Lower lobe of right lung (tissue), 2 donors: ENCODE data around the gene AMPD2. TPM values are rescaled to one million over a fixed set of nuclear protein-coding genes. Genes with fewer than 3 reads are reported as not detected.

Experiments used
- ATAC-seq, 2 donors: fragments of 200-7000 bp; cut with Tn5 transposase; one replicate each; pipeline ENCODE4 v1.9.1; 2020 to 2022; ENCODE audit warnings: mild to moderate bottlenecking in 2 of 2, moderate library complexity in 2 of 2
- DNase-seq: peaks from one replicate; pipeline ENCODE4 v3.0.0-alpha.2; 2020
- H3K27ac ChIP-seq: fragments of 200-600 bp; one replicate; pipeline ENCODE4 v1.8.0; 2022
- H3K27me3 ChIP-seq: fragments of 200-600 bp; one replicate; pipeline ENCODE4 v1.8.0; 2022; ENCODE audit warnings: low read depth
- H3K36me3 ChIP-seq: fragments of 200-600 bp; one replicate; pipeline ENCODE4 v1.8.0; 2022; ENCODE audit warnings: mild to moderate bottlenecking
- H3K4me1 ChIP-seq: fragments of 200-600 bp; one replicate; pipeline ENCODE4 v1.8.0; 2022
- H3K4me3 ChIP-seq: fragments of 200-600 bp; one replicate; pipeline ENCODE4 v1.8.0; 2022; ENCODE audit warnings: mild to moderate bottlenecking
- H3K9me3 ChIP-seq: fragments of 200-600 bp; one replicate; pipeline ENCODE4 v1.8.0; 2022
- intact Hi-C: fragments of 100-400 bp; cut with DNase I; formaldehyde crosslinking; loops from one replicate; pipeline ENCODE4 v1.11.0; 2022
- total RNA-seq: library from RNA; stranded (reverse); fragmentation: NEBNext Ultra II Directional; extraction: Animal tissue kit (Norgen Biotek cat#: 25700); gene quantifications from one replicate; pipeline ENCODE4 v1.2.1, GENCODE V29; 2021
- TF ChIP-seq, protein P1 (sequence below): fragments of 200-600 bp; IDR thresholded peaks from one replicate; pipeline ENCODE4 v1.8.0; 2022; ENCODE audit warnings: antibody characterized with exemption, mild to moderate bottlenecking
- donor health status: DM: no; HTN: yes; CAD: no; lungs with severe emphysema.

AMPD2 gene
- total RNA-seq, 1 donor from 2014 or later, result 55.9 TPM

DNA sequence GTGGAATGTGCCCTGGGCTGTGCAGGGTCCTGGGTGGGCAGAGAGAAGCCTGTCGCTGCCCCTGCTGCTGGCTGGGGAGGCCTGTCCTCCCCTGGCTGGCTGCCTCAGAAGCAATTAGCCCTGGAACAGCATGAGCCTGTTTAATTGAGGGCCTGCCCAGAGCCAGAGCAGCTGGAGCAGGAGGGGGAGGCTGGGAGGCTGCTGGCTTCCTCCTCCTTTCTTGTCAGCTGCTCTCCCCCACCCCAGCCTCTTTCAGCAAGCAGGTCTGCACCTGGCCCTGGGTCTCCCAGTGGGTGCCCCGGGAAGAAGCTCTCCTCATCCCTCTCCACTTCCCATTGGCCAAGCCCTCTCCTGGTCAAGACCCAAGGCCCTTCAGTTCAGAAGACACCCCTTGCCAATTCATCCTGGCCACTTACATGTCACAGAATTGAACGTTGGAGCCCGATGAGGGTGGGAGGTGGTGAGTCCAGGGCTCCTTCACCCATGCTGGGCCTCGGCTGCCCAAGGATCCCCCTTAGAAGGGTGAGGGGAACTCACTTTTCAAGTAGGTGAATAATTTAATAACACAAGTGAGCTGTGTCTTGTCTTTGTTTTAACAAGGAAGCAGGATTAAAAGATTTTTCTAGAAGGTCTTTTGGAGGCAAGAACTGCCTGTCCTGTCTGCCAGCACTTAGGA is 13.2 kb downstream of the AMPD2 start:
- Histone ChIP-seq H3K9me3 (no peaks in the 10 kb centered on the region), H3K27me3 (no peaks in the 10 kb centered on the region), H3K4me3 (no peak overlapping the region), H3K36me3 (peaks cover 33% of the 10 kb centered on the region), H3K27ac (peak overlapping the region; percentile 24), H3K4me1 (peaks cover 5% of the 10 kb centered on the region)
- TF ChIP-seq, protein P1, sequence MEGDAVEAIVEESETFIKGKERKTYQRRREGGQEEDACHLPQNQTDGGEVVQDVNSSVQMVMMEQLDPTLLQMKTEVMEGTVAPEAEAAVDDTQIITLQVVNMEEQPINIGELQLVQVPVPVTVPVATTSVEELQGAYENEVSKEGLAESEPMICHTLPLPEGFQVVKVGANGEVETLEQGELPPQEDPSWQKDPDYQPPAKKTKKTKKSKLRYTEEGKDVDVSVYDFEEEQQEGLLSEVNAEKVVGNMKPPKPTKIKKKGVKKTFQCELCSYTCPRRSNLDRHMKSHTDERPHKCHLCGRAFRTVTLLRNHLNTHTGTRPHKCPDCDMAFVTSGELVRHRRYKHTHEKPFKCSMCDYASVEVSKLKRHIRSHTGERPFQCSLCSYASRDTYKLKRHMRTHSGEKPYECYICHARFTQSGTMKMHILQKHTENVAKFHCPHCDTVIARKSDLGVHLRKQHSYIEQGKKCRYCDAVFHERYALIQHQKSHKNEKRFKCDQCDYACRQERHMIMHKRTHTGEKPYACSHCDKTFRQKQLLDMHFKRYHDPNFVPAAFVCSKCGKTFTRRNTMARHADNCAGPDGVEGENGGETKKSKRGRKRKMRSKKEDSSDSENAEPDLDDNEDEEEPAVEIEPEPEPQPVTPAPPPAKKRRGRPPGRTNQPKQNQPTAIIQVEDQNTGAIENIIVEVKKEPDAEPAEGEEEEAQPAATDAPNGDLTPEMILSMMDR, result no peak
- no peak for ATAC-seq
- DNase-seq, result no peak
- intact Hi-C loops, result loop anchor here (10.0 kb wide), 1 partner anchor 88 kb away; the partner anchor contains the start of gene GNAI3

DNA sequence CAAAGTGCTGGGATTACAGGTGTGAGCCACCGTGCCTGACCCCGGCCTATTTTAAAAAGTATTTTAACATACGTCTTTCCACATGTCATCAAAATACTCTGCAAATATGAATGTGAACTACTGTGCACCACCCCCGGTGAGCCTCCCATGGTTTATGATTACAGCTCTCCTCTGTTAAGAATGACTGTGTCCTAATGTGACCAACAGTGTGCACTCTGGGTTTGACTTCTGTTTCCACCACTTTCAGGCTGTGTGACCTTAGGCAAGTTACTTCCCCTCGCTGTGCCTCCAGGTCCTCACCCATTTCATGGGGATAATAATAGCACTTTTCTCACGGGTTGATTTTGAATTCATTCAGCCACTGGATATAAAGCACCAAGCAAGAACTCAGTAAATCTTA is 14.7 kb downstream of the AMPD2 start:
- peaks cover 18% of the 10 kb centered on the region for H3K36me3 ChIP-seq
- H3K4me3 ChIP-seq, result no peak overlapping the region
- no peaks in the 10 kb centered on the region for H3K27me3 ChIP-seq
- H3K27ac ChIP-seq, result no peak overlapping the region
- DNase-seq (no peak), ATAC-seq (no peak)
- intact Hi-C loops, result loop anchor here (10.0 kb wide), 1 partner anchor 89 kb away; the partner anchor contains the start of gene GNAI3
- H3K9me3 ChIP-seq, result no peaks in the 10 kb centered on the region
- H3K4me1 ChIP-seq, result peaks cover 5% of the 10 kb centered on the region
- TF ChIP-seq, protein P1, result no peak

DNA sequence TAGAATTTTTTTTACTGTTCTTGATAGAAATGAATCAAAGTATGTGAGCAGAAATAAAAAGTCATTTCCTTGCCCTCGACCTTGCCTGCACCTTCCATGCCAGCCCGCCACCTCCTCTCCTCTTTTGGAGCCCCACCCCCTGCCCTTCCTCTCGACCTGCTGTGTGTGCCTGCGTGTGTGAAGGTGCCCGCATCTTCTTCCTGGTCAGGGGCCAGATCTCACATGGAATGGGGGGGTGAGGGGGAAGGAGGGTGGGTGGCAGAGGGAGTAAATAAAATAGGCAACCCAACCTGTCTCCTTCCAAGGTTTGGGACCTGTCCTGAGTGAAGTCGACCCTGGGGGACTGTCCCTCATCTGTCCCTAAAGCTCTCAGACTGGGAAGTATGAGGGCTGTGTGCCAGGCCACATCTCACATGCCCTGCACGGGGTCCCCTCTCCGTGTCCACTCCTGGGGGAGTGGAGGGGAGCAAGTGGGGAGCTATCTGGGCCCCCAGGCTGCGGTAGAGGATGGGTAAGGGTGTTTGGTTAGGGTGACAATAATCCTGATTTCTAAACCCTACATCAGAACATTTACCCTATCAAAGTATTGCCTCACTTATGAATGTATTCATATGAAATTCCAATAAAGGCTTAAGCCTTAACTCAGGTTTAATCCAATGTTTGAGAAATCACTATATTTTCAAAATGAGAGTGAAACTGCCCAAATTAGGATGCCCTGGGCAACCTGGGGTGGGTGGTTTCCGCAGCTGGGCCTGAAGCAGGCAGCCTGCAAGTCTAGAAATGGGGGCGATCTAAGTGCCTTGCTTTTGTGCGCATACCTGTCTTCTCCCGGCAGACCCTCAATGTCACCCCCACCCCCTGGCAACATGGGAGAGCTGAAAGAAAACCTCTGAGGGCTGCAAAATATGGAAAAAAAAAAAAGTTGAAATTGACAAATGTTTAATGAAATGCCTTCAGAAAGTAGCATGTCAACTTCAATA is 15.4 kb downstream of the AMPD2 start:
- ATAC-seq (no peak), DNase-seq (no peak)
- H3K36me3 ChIP-seq, result peaks cover 13% of the 10 kb centered on the region
- H3K9me3 ChIP-seq, result no peaks in the 10 kb centered on the region
- no peak overlapping the region for H3K27ac ChIP-seq
- peaks cover 6% of the 10 kb centered on the region for H3K4me1 ChIP-seq
- no peaks in the 10 kb centered on the region for H3K27me3 ChIP-seq
- TF ChIP-seq, protein P1, result no peak
- intact Hi-C loops, result loop anchor here (10.0 kb wide), 1 partner anchor 90 kb away; the partner anchor contains the start of gene GNAI3
- H3K4me3 ChIP-seq, result no peak overlapping the region

DNA sequence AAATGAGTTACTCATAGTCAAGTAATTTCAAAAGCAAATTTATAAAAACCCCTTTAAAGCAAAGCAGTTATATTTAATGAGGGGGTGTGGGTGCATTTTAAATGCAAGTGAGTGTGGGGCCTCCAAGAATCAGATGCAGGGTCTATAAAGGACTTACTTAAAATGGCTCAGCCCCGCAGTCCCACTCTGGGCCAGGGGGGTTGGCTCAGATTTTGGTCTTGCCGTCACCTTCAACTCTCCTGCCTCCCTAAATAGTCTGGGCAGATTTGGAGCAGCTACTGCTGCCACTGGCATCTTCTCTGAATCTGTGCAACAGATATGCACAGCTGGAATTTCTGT is 16.2 kb downstream of the AMPD2 start:
- H3K27ac ChIP-seq, result no peak overlapping the region
- intact Hi-C loops, result loop anchor here (10.0 kb wide), 1 partner anchor 91 kb away; the partner anchor contains the start of gene GNAI3
- ATAC-seq (no peak), DNase-seq (no peak)
- TF ChIP-seq, protein P1, result no peak
- H3K9me3 ChIP-seq, result no peaks in the 10 kb centered on the region
- H3K4me3 ChIP-seq, result no peak overlapping the region
- peaks cover 10% of the 10 kb centered on the region for H3K4me1 ChIP-seq
- H3K36me3 ChIP-seq, result peaks cover 11% of the 10 kb centered on the region
- no peaks in the 10 kb centered on the region for H3K27me3 ChIP-seq

DNA sequence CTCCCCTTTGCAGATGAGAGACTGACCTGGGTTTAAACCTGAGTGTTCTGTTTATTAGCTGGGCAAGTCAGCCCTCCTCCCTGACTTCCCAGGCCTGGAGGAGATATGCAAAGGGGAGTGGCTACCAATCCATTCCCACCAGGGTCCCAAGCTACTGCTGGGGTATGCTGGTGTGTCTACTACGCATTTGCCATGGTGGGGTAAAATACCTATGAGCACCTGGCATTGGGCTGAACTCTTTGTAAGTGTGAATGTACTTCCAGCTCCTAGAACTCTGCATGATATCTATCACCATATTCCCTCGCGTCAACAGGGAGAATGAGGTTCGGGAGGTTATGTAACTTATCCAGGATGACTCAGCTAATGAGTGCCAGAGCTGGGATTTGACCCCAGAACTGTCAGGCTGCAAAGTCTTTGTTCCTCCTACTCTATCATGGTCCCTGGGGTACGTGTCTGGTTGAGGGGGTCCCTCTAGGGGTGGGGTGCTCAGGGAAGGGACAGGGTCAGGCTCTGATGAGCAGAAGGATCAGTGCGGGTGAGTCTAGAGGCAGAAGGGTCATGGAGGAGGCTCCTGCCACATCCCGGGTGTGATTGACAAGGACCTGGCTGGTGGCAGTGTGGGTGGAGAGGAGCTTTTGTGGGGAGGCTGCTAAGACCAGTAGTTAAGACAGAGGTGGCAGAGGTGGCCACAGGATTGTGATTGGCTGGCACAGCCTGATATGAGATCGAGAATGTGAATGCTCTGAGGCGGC is 16.7 kb downstream of the AMPD2 start:
- H3K4me3 ChIP-seq, result no peak overlapping the region
- TF ChIP-seq, protein P1, result no peak
- ATAC-seq (peak in 1 of 2 donors; percentile 20), DNase-seq (no peak)
- H3K27me3 ChIP-seq, result no peaks in the 10 kb centered on the region
- peaks cover 10% of the 10 kb centered on the region for H3K4me1 ChIP-seq
- no peak overlapping the region for H3K27ac ChIP-seq
- no peaks in the 10 kb centered on the region for H3K9me3 ChIP-seq
- intact Hi-C loops, result loop anchor here (10.0 kb wide), 1 partner anchor 92 kb away; the partner anchor contains the start of gene GNAI3
- H3K36me3 ChIP-seq, result peaks cover 5% of the 10 kb centered on the region
